HG03521 (cell line): ENCODE results near the gene MYL11.
A peak's percentile ranks its signal among the peaks of the same experiment; 100 is the strongest.

Source experiments
- ATAC-seq: cut with Tn5 transposase; IDR thresholded peaks from one replicate; pipeline ENCODE4 v1.9.1; 2021; ENCODE audit warnings: mild to moderate bottlenecking, moderate library complexity; ENCODE audit not compliant: unreplicated experiment

Gene MYL11

GRCh38 chr16:30369938-30370455 is 4.6 kb upstream of the MYL11 start:
- no peak for ATAC-seq

GRCh38 chr16:30370456-30371247 is 4.0 kb upstream of the MYL11 start, which contains the start of gene TBC1D10B:
TSS of gene TBC1D10B (minus strand) at chr16:30370494. CDS start at chr16:30370183, 311 bp downstream.
- peak; percentile 71 for ATAC-seq

- no peak for ATAC-seq
Measured at GRCh38 chr16:30371248-30371816, 3.3 kb upstream of the MYL11 start.

- no peak for ATAC-seq
Measured at GRCh38 chr16:30372038-30372712, 2.4 kb upstream of the MYL11 start.

- ATAC-seq = no peak
Measured at GRCh38 chr16:30372725-30373124, 1.9 kb upstream of the MYL11 start.

- ATAC-seq = no peak
Measured at GRCh38 chr16:30375864-30376263, 1.3 kb downstream of the MYL11 start.

GRCh38 chr16:30376461-30376902 is 1.9 kb downstream of the MYL11 start:
- no peak for ATAC-seq

- no peak for ATAC-seq
Measured at GRCh38 chr16:30377050-30377811, 2.6 kb downstream of the MYL11 start.

GRCh38 chr16:30377812-30378235 is 3.2 kb downstream of the MYL11 start:
- ATAC-seq = peak; percentile 27

- peak; percentile 88 for ATAC-seq
Measured at GRCh38 chr16:30378236-30379157, 3.9 kb downstream of the MYL11 start.

- ATAC-seq = no peak
Measured at GRCh38 chr16:30379158-30379783, 4.7 kb downstream of the MYL11 start.

GRCh38 chr16:30380072-30380802 is 5.6 kb downstream of the MYL11 start:
- ATAC-seq = no peak

GRCh38 chr16:30380803-30381208 is 6.2 kb downstream of the MYL11 start:
- ATAC-seq = no peak

GRCh38 chr16:30381291-30382041 is 6.9 kb downstream of the MYL11 start:
- no peak for ATAC-seq

GRCh38 chr16:30382111-30382881 is 7.7 kb downstream of the MYL11 start, which contains the start of gene SEPTIN1:
TSS of gene SEPTIN1 (minus strand) at chr16:30382561. CDS start at chr16:30382542, 19 bp downstream.
- no peak for ATAC-seq

- ATAC-seq = no peak
Measured at GRCh38 chr16:30383521-30383920, 8.9 kb downstream of the MYL11 start.

GRCh38 chr16:30394592-30395154 is 20.1 kb downstream of the MYL11 start:
- ATAC-seq = no peak
